Tibial nerve (tissue), 4 donors: ENCODE data around the gene GPS1. TPM values are rescaled to one million over a fixed set of nuclear protein-coding genes. Genes with fewer than 3 reads are reported as not detected.
A peak's percentile ranks its signal among the peaks of the same experiment; 100 is the strongest.

Experiments
- DNase-seq, 2 donors: peaks; one replicate each; pipeline ENCODE4 v3.0.0-alpha.2; 2019; ENCODE audit warnings: low spot score in 2 of 2
- H3K27ac ChIP-seq, 4 donors: fragments of 200-600 bp; sonication (generic) in 3 of 4; one replicate each; pipeline ENCODE4 v1.5.1; 2017 to 2019; ENCODE audit warnings: mild to moderate bottlenecking in 1 of 4
- H3K27me3 ChIP-seq, 2 donors: fragments of 200-600 bp; sonication (generic) in 1 of 2; one replicate each; pipeline versions ENCODE4 v1.5.1 to v1.6.0; 2017 to 2019
- H3K36me3 ChIP-seq, 3 donors: fragments of 200-600 bp; sonication (generic); one replicate each; pipeline ENCODE4 v1.5.1; 2018 to 2019
- H3K4me1 ChIP-seq, 4 donors: fragments of 200-600 bp; sonication (generic) in 3 of 4; one replicate each; pipeline ENCODE4 v1.5.1; 2017 to 2019
- H3K4me3 ChIP-seq, 4 donors: fragments of 200-600 bp; sonication (generic) in 3 of 4; one replicate each; pipeline ENCODE4 v1.5.1; 2017 to 2019; ENCODE audit warnings: mild to moderate bottlenecking in 1 of 4, moderate library complexity in 1 of 4
- H3K9me3 ChIP-seq, 4 donors: fragments of 200-600 bp; sonication (generic) in 3 of 4; one replicate each; pipeline ENCODE4 v1.5.1; 2017 to 2019
- CTCF ChIP-seq, 5 experiments: fragments of 200-600 bp in 3 of 5; fragments of 450-650 bp in 2 of 5; sonication (generic) in 3 of 5; IDR thresholded peaks; one replicate each; pipeline ENCODE4 v1.5.1; 2016 to 2019; ENCODE audit warnings: antibody characterized with exemption in 5 of 5, mild to moderate bottlenecking in 3 of 5, moderate library complexity in 2 of 5
- EP300 ChIP-seq, 2 donors: sonication (generic); formaldehyde crosslinking; IDR thresholded peaks; one replicate each; pipeline ENCODE4 v1.6.1; 2017; ENCODE audit warnings: antibody characterized with exemption in 2 of 2, mild to moderate bottlenecking in 1 of 2
- POLR2A ChIP-seq, 2 donors: fragments of 450-650 bp; IDR thresholded peaks; one replicate each; pipeline ENCODE4 v1.6.1; 2017; ENCODE audit warnings: antibody characterized with exemption in 2 of 2, mild to moderate bottlenecking in 2 of 2, moderate library complexity in 2 of 2
- WGBS, 2 donors: methylation state at CpG; one replicate each; pipeline ENCODE4 v1.1.5; 2018; 5-methylcytosine and 5-hydroxymethylcytosine counted together
- total RNA-seq, 4 donors: library from RNA; depleted of rRNA; stranded (reverse); fragments of >200 nt; gene quantifications; one replicate each; pipeline ENCODE4 v1.1.0, GENCODE V29; 2016

The GPS1 gene
- total RNA-seq, 4 donors from 2014 or later = 74.9 to 134 (median 92.9) TPM

DNA sequence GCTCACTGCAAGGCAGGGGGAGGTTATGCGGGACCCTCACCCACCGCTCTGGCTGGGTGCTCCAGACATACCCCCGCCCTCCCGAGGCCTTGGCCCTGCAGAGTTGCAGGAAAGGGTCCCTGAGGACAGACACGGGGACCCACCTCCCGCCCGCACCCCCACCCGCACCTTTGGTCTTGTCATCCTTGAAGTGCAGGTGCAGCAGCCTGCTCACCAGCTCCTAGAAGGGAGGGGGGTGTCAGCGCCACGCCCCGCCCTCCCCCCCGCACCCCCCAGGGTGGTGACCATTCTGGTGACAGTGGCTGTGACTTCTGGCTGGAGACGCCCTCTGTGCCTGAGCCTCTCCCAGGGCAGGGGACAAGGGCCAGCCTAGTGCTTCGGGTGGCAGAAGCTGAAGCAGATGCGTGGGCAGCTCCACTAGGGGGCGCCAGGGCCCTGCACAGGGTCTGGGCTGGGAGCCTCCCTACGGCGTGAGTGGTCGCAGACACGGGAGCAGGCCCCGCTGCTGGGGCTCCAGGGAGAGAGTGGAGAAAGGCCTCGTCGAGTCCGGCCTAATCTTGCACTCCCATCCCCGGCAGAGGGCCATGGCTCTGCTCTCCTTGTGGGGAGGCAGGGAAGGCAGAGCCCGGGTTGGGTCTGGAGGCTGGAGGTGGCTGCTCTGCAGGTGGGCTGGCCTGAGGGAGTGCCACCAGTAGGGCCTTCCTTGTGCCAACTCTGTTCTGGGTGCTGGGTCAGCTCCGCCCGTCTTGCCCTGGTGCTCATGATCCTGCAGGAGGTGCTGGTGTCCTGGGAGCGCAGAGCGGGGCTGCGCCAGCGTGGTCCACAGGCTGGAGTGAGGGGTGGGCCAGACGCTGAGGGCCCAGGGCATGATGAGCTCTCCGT, 31.8 kb upstream of the GPS1 start:
- H3K36me3 ChIP-seq = peaks cover 0 to 37% (median 0%) of the 10 kb centered on the region in 3 donors
- H3K27ac ChIP-seq = no peak overlapping the region
- no peak for DNase-seq
- WGBS, 2 donors = 69 to 79% methylated on average over 19 to 34 of the region's 34 CpGs
- H3K4me3 ChIP-seq = no peak overlapping the region
- no peaks in the 10 kb centered on the region for H3K9me3 ChIP-seq
- peaks cover 0 to 46% (median 21%) of the 10 kb centered on the region in 4 donors for H3K4me1 ChIP-seq
- no peaks in the 10 kb centered on the region for H3K27me3 ChIP-seq
- TF ChIP-seq POLR2A (IDR thresholded peaks at IDR 0.05) (no peak), CTCF (IDR thresholded peaks at IDR 0.05) (peak; percentile 40 to 71 (median 57))

DNA sequence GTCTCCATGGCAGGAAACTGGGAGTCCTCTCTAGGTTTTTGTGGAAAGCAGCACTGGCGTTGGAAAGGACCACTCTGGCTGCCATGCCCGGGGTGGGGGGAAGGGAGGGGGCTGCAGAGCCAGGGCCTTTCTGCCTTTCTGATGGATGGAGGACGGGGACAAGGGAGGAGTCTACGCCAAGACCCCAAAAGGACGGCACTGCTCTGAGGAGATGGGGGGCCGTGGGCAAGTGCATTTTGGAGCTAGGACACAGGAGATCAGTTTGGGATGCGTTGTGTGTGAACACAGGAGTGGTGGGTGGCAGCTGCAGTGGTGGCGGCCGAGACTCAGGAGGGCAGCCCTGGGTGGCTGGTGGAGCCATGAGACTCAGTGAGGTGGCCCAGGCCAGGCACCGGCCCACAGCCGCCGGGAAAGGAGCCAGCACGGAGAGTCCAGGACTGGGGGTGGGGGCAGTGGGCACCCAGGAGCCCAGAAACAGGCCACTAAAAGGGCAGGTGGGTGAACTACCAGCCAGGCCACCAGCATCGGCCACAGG, 31.1 kb upstream of the GPS1 start:
- no peak for DNase-seq
- Histone ChIP-seq H3K27me3 (no peaks in the 10 kb centered on the region), H3K27ac (no peak overlapping the region), H3K9me3 (no peaks in the 10 kb centered on the region), H3K36me3 (peaks cover 0 to 39% (median 0%) of the 10 kb centered on the region in 3 donors), H3K4me1 (peaks cover 0 to 51% (median 21%) of the 10 kb centered on the region in 4 donors), H3K4me3 (no peak overlapping the region)
- 69 to 80% methylated on average over 12 to 14 of the region's 14 CpGs for WGBS, 2 donors
- TF ChIP-seq POLR2A (IDR thresholded peaks at IDR 0.05) (no peak), CTCF (IDR thresholded peaks at IDR 0.05) (no peak), EP300 (IDR thresholded peaks at IDR 0.05) (no peak)

GRCh38 chr17:82021107-82021899, 30.4 kb upstream of the GPS1 start:
- peaks cover 0 to 56% (median 21%) of the 10 kb centered on the region in 4 donors for H3K4me1 ChIP-seq
- H3K27me3 ChIP-seq = no peaks in the 10 kb centered on the region
- no peaks in the 10 kb centered on the region for H3K9me3 ChIP-seq
- 37 to 48% methylated on average over 19 to 23 of the region's 25 CpGs for WGBS, 2 donors
- H3K27ac ChIP-seq = peak overlapping the region in 2 of 4 donors; percentile 80 to 87
- DNase-seq = peak; percentile 62 to 67
- H3K36me3 ChIP-seq = peaks cover 0 to 38% (median 0%) of the 10 kb centered on the region in 3 donors
- peak overlapping the region in 3 of 4 donors; percentile 73 to 99 (median 92) for H3K4me3 ChIP-seq
- TF ChIP-seq POLR2A (IDR thresholded peaks at IDR 0.05) (no peak), CTCF (IDR thresholded peaks at IDR 0.05) (peak; percentile 45 to 94 (median 70))

GRCh38 chr17:82021900-82022309, 29.8 kb upstream of the GPS1 start:
- H3K4me3 ChIP-seq = peak overlapping the region; percentile 66 to 99 (median 82)
- H3K9me3 ChIP-seq = no peaks in the 10 kb centered on the region
- peak overlapping the region in 3 of 4 donors; percentile 80 to 87 (median 86) for H3K27ac ChIP-seq
- WGBS, 2 donors = 2 to 12% methylated on average over 3 to 9 of the region's 10 CpGs
- no peak for TF ChIP-seq CTCF (IDR thresholded peaks at IDR 0.05)
- DNase-seq = no peak
- H3K27me3 ChIP-seq = no peaks in the 10 kb centered on the region
- H3K4me1 ChIP-seq = peaks cover 0 to 56% (median 21%) of the 10 kb centered on the region in 4 donors
- H3K36me3 ChIP-seq = peaks cover 0 to 36% (median 0%) of the 10 kb centered on the region in 3 donors
